Muscle layer of colon (tissue), 2 donors: ENCODE measurements around the gene POU3F3.

ENCODE experiments used
- H3K27ac ChIP-seq: one replicate; pipeline ENCODE4 v1.7.0; 2013; ENCODE audit warnings: low read depth, mild to moderate bottlenecking, low read length, moderate library complexity
- H3K27me3 ChIP-seq, 2 donors: one replicate each; pipeline ENCODE4 v1.7.0; 2013; ENCODE audit warnings: low read length in 2 of 2, mild to moderate bottlenecking in 2 of 2; ENCODE audit not compliant: insufficient read depth in 2 of 2, control insufficient read depth in 1 of 2
- H3K36me3 ChIP-seq: one replicate; pipeline ENCODE4 v1.7.0; 2013; ENCODE audit warnings: mild to moderate bottlenecking, low read length; ENCODE audit not compliant: insufficient read depth
- H3K4me1 ChIP-seq: one replicate; pipeline ENCODE4 v1.7.0; 2013; ENCODE audit warnings: mild to moderate bottlenecking, low read length; ENCODE audit not compliant: insufficient read depth
- H3K4me3 ChIP-seq, 2 donors: one replicate each; pipeline ENCODE4 v1.7.0; 2013; ENCODE audit warnings: low read length in 2 of 2, low read depth in 1 of 2, mild to moderate bottlenecking in 1 of 2, moderate library complexity in 1 of 2
- H3K9ac ChIP-seq: one replicate; pipeline ENCODE4 v1.7.0; 2013; ENCODE audit warnings: low read length
- H3K9me3 ChIP-seq: one replicate; pipeline ENCODE4 v1.7.0; 2013; ENCODE audit warnings: mild to moderate bottlenecking, low read length
- donor health status: abdominal sarcoma.
- donor health status: Adenocarcinoma of cecum.

Gene POU3F3

DNA sequence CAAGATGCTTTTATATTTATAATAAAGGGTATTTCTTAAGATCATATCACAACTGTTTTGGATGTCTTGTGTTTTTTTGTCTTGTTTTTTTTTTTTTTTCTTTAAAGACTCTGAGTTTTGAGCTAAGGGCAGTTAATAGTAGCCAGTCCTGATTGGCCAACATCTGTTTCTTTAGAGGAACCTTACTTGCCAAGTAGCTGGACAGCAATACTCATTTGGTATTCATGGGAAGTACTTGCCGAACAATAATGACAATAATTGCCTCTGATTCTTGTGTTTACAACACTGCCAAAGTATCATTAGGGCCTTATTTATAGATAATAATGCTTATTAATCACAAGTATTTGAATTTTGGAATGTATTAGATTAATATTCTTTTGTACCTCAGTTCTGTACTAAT is 17.1 kb upstream of the POU3F3 start:
- no peaks in the 10 kb centered on the region for H3K9me3 ChIP-seq
- H3K9ac ChIP-seq = no peak overlapping the region
- no peak overlapping the region for H3K27ac ChIP-seq
- no peaks in the 10 kb centered on the region for H3K36me3 ChIP-seq
- H3K4me1 ChIP-seq = no peaks in the 10 kb centered on the region
- peaks cover 1 to 4% of the 10 kb centered on the region in 2 donors for H3K27me3 ChIP-seq
- H3K4me3 ChIP-seq = no peak overlapping the region

DNA sequence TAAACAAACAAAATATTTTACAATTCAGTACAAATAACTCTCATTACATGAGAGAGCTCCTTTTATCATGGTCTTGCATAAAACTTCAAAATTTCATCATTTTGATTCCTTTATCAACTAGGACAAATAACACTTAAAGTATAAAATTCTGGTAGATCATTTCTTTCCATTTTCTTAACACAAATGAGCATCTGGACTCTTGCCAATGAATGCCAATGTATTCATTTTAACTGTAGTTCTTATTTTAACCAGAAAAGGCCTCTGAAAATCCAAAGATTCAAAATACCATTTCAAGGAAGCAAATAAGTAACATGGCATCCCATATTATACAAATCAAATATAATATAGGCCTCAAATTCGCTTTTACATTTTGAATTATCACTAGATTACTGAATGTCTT is 13.8 kb upstream of the POU3F3 start:
- Histone ChIP-seq H3K9ac (no peak overlapping the region), H3K27ac (no peak overlapping the region), H3K4me3 (no peak overlapping the region), H3K4me1 (peaks cover 11% of the 10 kb centered on the region), H3K9me3 (no peaks in the 10 kb centered on the region), H3K27me3 (peaks cover 28 to 33% of the 10 kb centered on the region in 2 donors), H3K36me3 (no peaks in the 10 kb centered on the region)

DNA sequence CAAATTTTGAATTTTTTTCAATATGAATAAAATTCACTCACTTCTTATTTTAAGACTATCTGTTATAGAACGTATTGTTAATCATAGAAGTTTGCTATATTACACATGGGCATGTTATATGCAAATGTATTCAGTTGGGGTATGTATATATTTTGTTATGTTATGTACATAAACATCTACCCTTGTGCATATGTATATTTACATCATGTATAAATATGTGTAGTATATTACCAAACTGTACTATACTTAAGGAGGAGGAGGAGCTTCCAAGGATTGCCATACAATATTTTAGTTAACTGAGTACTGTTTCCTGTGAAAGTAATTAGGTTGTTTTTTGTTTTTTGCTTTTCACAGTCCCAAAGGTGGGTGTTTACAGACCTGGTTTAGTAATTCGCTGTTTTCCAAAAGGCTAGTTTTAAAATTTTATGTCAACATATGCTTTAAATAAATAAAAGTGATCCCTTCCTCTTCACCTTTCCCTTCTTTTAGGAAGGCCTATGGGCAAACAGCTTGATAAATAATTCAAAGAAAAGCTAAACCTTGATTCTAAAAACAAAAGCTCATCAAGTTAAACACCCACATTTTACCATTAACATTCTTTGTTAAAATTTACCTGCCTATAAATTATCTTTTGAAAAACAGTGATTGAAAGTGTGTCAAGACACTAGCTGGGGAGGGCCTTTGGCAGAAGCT is 12.9 kb upstream of the POU3F3 start:
- no peak overlapping the region for H3K4me3 ChIP-seq
- no peaks in the 10 kb centered on the region for H3K9me3 ChIP-seq
- peaks cover 11% of the 10 kb centered on the region for H3K4me1 ChIP-seq
- no peak overlapping the region for H3K9ac ChIP-seq
- H3K27ac ChIP-seq = no peak overlapping the region
- peaks cover 37 to 42% of the 10 kb centered on the region in 2 donors for H3K27me3 ChIP-seq
- no peaks in the 10 kb centered on the region for H3K36me3 ChIP-seq

DNA sequence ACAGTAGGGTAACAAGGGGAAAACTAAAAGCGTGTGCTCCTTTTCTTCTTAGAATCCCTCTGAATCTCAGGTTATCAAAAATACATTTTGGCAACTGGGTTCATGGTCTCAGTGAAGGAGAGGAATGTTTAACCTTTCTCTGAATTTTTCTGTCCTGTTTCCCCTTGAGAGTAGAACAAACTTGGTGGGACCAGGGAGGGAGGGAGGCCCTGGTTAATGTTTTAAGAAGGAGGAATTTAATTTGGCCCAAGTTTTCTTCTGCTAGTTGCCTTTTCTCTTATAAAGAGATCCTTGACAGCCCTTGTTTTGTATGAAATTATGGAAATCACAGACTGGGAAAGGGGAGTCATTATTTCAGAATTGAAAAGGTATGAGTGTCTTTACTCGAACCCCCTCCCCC is 12.2 kb upstream of the POU3F3 start:
- H3K4me3 ChIP-seq = no peak overlapping the region
- no peak overlapping the region for H3K27ac ChIP-seq
- H3K27me3 ChIP-seq = peaks cover 41 to 49% of the 10 kb centered on the region in 2 donors

DNA sequence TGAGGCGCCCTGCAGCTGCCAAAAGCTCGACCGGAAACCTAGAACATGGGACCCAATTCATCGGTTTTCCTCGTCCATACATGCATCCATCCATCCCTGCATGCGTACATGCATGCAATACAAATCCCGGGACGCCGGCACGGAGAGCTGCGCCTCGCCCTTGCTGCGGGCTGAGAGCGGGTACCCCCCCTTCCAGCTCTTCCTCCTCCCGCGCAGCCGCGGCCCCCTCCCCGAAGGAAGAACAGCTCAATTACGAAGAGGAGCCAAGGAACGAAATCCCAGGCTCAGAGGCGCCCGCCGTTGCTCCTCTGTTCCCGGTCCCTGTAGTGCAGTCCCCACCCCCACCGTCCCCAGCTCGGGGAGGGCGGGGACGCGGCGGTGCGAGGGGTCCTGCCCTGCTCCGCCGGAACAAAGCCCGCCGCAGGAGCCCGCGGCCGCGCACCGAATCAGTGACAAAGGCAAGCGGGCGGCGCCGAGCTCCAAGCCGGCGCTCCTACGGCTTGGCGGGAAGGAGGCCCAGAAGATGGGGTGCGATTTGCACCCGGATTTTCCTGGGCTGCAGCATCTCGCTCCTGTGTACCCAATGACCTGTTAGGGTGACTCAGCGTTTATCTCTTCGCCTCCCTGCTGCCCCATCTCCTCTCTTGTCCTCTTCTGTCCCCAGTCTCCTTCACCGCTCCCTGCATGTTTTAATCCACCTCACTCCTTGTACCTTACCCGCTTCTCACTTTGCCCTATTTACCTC is 8.9 kb upstream of the POU3F3 start:
- H3K27ac ChIP-seq = no peak overlapping the region
- no peaks in the 10 kb centered on the region for H3K36me3 ChIP-seq
- H3K27me3 ChIP-seq = peaks cover 70 to 76% of the 10 kb centered on the region in 2 donors
- H3K4me3 ChIP-seq = no peak overlapping the region
- no peak overlapping the region for H3K9ac ChIP-seq
- H3K4me1 ChIP-seq = peaks cover 11% of the 10 kb centered on the region
- no peaks in the 10 kb centered on the region for H3K9me3 ChIP-seq

More for the DNA sequence above, 12.2 kb upstream of the POU3F3 start:
- H3K9me3 ChIP-seq = no peaks in the 10 kb centered on the region
- H3K4me1 ChIP-seq = peaks cover 11% of the 10 kb centered on the region
- H3K9ac ChIP-seq = no peak overlapping the region
- H3K36me3 ChIP-seq = no peaks in the 10 kb centered on the region

DNA sequence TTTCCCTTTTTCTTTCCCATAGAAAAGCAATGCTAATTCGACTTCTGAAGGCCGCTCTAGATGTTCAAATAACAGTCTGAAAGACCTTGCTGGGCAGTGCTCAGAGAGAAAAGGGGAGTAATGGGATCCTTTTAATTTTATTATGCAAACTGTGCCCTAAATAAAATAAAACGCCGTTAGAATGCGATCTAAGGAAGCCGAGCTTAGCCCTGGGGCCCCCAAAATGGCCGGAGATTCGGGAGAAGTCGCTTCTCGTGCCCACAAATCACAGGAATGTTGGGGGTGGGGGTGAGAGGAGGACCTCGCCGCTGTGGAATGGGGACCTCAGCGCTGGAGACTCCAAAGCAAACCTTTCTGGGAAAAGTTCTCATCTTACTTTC is 8.4 kb upstream of the POU3F3 start:
- Histone ChIP-seq H3K9me3 (no peaks in the 10 kb centered on the region), H3K27me3 (peaks cover 75 to 82% of the 10 kb centered on the region in 2 donors), H3K9ac (no peak overlapping the region), H3K4me3 (no peak overlapping the region), H3K27ac (no peak overlapping the region), H3K4me1 (peaks cover 11% of the 10 kb centered on the region), H3K36me3 (no peaks in the 10 kb centered on the region)

DNA sequence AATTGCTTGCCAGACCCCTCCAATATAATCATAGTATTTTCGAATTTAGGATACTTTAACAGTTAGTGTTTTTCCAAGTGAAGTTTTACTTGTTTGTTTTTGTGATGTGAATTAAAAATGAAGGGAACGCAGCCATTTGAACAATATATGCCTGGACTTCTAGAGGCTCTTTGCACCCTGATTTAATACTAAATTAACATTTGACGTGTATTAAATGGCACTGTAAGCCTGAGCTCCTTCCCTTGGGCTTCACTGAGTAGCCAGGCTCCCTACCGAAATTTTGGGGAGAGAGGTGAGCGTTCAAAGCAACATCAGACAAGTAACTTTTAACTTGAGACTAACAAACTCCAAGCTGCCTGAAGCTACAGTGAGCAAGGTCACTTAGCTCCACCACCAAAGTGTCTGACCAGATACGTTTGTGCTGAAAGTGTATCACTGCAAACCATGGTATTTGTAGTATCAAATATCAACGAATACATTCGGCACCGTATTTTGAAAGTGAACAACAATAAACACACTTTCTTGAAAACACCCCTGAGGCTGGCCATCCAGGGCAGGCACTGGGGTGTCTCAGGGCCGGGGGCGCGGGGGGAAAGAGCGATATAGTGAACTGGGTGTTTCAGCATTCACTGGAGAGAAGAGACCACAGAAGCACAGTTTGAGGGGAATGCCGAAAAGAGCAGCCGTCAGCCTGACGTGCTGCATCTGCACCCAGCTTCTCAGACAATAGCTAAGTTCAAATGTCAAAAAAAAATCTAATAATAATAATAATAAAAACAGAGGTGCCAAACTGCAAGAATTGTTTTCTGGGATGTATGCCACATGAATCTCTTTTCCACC is 7.7 kb upstream of the POU3F3 start:
- H3K9me3 ChIP-seq = no peaks in the 10 kb centered on the region
- no peaks in the 10 kb centered on the region for H3K36me3 ChIP-seq
- no peak overlapping the region for H3K9ac ChIP-seq
- no peak overlapping the region for H3K27ac ChIP-seq
- peaks cover 81 to 88% of the 10 kb centered on the region in 2 donors for H3K27me3 ChIP-seq
- H3K4me1 ChIP-seq = peaks cover 11% of the 10 kb centered on the region
- H3K4me3 ChIP-seq = no peak overlapping the region

DNA sequence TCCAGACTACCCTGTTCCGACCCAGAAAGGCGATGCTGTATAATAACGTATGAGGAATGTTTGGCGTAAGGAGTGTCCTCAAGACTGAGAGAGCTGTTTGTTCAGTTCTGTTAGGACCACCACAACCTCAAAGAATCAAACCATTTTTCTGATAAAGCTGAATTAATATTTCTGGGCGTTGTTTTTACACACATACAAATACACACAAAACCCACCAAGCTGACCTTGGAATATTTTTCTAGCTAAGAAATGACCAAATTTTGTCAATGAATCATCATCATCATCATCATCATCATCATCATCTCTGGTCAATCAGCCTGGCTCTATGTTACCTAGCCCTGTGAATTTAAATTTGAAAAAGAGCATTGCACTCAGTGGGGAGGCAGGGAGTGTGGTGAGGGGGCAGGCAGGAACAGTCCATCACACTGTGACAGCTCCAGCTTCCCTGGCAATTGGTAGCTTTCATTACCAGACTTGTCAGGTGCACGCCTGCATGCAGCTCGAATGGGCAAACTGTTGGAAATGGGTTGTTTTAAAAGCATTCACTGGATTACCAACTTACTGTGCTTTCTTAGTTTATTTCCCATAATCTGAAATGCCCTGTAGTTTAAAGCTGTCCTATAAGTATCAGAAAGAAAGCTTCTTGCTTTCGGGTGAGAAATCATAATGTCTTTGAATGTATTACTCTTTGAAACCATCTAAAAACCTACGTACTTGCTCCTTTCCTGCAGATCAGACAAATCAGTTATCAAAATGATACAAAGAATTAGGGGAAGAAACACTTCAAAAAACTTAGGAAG is 6.9 kb upstream of the POU3F3 start:
- Histone ChIP-seq H3K27ac (no peak overlapping the region), H3K9me3 (no peaks in the 10 kb centered on the region), H3K36me3 (no peaks in the 10 kb centered on the region), H3K4me1 (peaks cover 11% of the 10 kb centered on the region), H3K9ac (no peak overlapping the region), H3K4me3 (no peak overlapping the region), H3K27me3 (peaks cover 84 to 94% of the 10 kb centered on the region in 2 donors)

DNA sequence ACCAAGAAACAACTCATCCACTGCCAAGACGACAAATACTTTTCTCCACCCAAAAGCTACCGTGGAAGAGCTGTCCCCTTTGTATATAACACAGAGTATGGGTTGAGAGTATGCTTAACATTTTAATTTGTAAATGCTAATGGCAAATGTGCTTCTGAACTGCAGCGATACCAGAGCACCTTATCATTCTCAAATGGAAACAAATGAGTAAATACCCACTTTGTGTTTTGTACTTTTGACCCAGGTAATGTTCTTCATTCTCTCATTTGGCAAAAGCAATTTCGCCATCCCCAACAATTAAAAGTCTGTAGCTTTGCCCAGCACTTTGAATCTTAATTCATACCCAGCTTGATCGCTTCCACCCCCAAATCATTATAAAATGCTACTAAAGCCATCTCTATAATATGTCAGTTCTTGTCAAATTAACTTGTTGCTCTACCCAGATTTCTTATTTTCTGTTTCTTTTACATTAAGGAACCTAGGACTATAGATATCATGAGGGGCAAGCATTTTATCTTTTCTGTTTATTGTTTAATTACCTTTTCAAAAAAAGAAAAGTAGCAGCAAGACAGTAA is 6.2 kb upstream of the POU3F3 start:
- Histone ChIP-seq H3K9ac (no peak overlapping the region), H3K4me3 (no peak overlapping the region), H3K9me3 (no peaks in the 10 kb centered on the region), H3K4me1 (peaks cover 16% of the 10 kb centered on the region), H3K27me3 (peaks cover 87 to 92% of the 10 kb centered on the region in 2 donors), H3K27ac (no peak overlapping the region), H3K36me3 (no peaks in the 10 kb centered on the region)

DNA sequence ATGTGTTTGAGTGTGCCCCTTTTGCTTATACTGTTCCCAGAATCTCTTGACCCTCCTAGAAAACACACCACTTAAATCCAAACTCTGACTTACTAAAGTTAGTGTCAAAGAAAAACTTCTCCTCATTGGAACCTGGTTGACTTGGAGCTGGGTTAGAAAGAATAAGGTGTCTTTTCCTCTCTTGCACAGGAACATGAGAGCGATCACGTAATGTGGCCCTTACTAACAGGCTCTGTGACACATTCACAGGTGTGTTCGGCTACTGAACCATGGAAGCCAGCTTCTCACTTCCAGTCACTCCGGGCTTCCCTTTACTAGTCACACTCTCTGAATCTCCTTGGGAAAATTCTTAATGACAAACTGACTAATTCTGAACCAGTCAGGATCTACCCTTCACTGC is 5.4 kb upstream of the POU3F3 start:
- H3K27ac ChIP-seq = no peak overlapping the region
- H3K9ac ChIP-seq = no peak overlapping the region
- peaks cover 16% of the 10 kb centered on the region for H3K4me1 ChIP-seq
- H3K4me3 ChIP-seq = no peak overlapping the region
- H3K9me3 ChIP-seq = no peaks in the 10 kb centered on the region
- no peaks in the 10 kb centered on the region for H3K36me3 ChIP-seq
- H3K27me3 ChIP-seq = peaks cover 90 to 92% of the 10 kb centered on the region in 2 donors
